Left lung (tissue), 10 donors: Measurements from ENCODE around the gene CORO6. TPM values are rescaled to one million over a fixed set of nuclear protein-coding genes. Genes with fewer than 3 reads are reported as not detected.

Experiments
- ATAC-seq: fragments of 200-7000 bp; cut with Tn5 transposase; one replicate; pipeline ENCODE4 v1.9.1; 2020; ENCODE audit warnings: moderate library complexity
- DNase-seq, 4 donors: peaks; one replicate each; pipeline ENCODE4 v3.0.0-alpha.2; 2013 to 2020
- H3K27ac ChIP-seq, 2 donors: fragments of 200-600 bp; sonication (generic) in 1 of 2; one replicate each; pipeline versions ENCODE4 v1.5.0 to v1.8.0; 2020 to 2021
- H3K27me3 ChIP-seq, 2 donors: fragments of 200-600 bp; sonication (generic) in 1 of 2; one replicate each; pipeline versions ENCODE4 v1.5.0 to v1.8.0; 2020 to 2021
- H3K36me3 ChIP-seq, 2 donors: fragments of 200-600 bp; sonication (generic) in 1 of 2; one replicate each; pipeline versions ENCODE4 v1.5.0 to v1.8.0; 2020 to 2021
- H3K4me1 ChIP-seq, 2 donors: fragments of 200-600 bp; one replicate each; pipeline ENCODE4 v1.8.0; 2021
- H3K4me3 ChIP-seq, 2 donors: fragments of 200-600 bp; sonication (generic) in 1 of 2; one replicate each; pipeline versions ENCODE4 v1.5.0 to v1.8.0; 2020 to 2021; ENCODE audit warnings: mild to moderate bottlenecking in 1 of 2
- H3K9me3 ChIP-seq, 2 donors: fragments of 200-600 bp; sonication (generic) in 1 of 2; one replicate each; pipeline versions ENCODE4 v1.5.0 to v1.8.0; 2020 to 2021
- CTCF ChIP-seq, 2 donors: fragments of 200-600 bp; sonication (generic) in 1 of 2; IDR thresholded peaks; one replicate each; pipeline versions ENCODE4 v1.5.0 to v1.8.0; 2021; ENCODE audit warnings: antibody characterized with exemption in 2 of 2
- intact Hi-C, 2 donors: fragments of 100-400 bp; cut with DNase I; formaldehyde crosslinking; loops; one replicate each; pipeline versions ENCODE4 v1.11.2 to v1.14.2; 2022
- polyA plus RNA-seq, 6 donors: library from polyadenylated mRNA; unstranded; fragments of 120-200 nt; gene quantifications; one replicate each; pipeline ENCODE4 v1.2.1, GENCODE V29; 2013; ENCODE audit not compliant: insufficient read length in 6 of 6
- total RNA-seq, 2 donors: library from RNA; stranded (reverse); fragmentation: NEBNext Ultra II Directional; extraction: Animal tissue kit (Norgen Biotek cat#: 25700); gene quantifications; one replicate each; pipeline ENCODE4 v1.2.1, GENCODE V29; 2021
- donor health status: DM: no; HTN: yes; CAD: no.
- donor health status: DM: no; HTN: no; CAD: no.

CORO6 gene
- total and polyA plus RNA-seq, 8 donors, result 3.8 to 6.9 (median 4.2) TPM

- Histone ChIP-seq H3K36me3 (peaks cover 0 to 88% of the 10 kb centered on the region in 2 donors), H3K9me3 (no peaks in the 10 kb centered on the region), H3K4me3 (no peak overlapping the region), H3K27ac (no peak overlapping the region), H3K27me3 (no peaks in the 10 kb centered on the region), H3K4me1 (peaks cover 0 to 20% of the 10 kb centered on the region in 2 donors)
- peak in 1 of 4 donors; percentile 64 for DNase-seq
- peak; percentile 4 for ATAC-seq
- intact Hi-C loops, result no loop called here
- TF ChIP-seq CTCF (IDR thresholded peaks at IDR 0.05), result no peak
Measured at GRCh38 chr17:29577385-29578211, 45.1 kb downstream of the CORO6 start.

GRCh38 chr17:29577001-29577370 is 45.7 kb downstream of the CORO6 start:
- no peaks in the 10 kb centered on the region for H3K9me3 ChIP-seq

GRCh38 chr17:29576214-29577000 is 46.3 kb downstream of the CORO6 start:
- Histone ChIP-seq H3K9me3 (no peaks in the 10 kb centered on the region), H3K27ac (no peak overlapping the region), H3K4me3 (no peak overlapping the region), H3K36me3 (peaks cover 0 to 77% of the 10 kb centered on the region in 2 donors), H3K4me1 (peaks cover 6 to 29% of the 10 kb centered on the region in 2 donors), H3K27me3 (no peaks in the 10 kb centered on the region)
- no peak for ATAC-seq
- TF ChIP-seq CTCF (IDR thresholded peaks at IDR 0.05), result no peak
- intact Hi-C loops, result no loop called here
- peak in 1 of 4 donors; percentile 73 for DNase-seq

More at GRCh38 chr17:29577001-29577370, 45.7 kb downstream of the CORO6 start:
- peaks cover 0 to 82% of the 10 kb centered on the region in 2 donors for H3K36me3 ChIP-seq
- peaks cover 5 to 26% of the 10 kb centered on the region in 2 donors for H3K4me1 ChIP-seq
- no peak for TF ChIP-seq CTCF (IDR thresholded peaks at IDR 0.05)
- H3K27me3 ChIP-seq, result no peaks in the 10 kb centered on the region
- no peak overlapping the region for H3K27ac ChIP-seq
- intact Hi-C loops, result no loop called here
- no peak overlapping the region for H3K4me3 ChIP-seq
- DNase-seq (no peak), ATAC-seq (no peak)

- no peak overlapping the region for H3K4me3 ChIP-seq
- H3K27ac ChIP-seq, result no peak overlapping the region
- H3K4me1 ChIP-seq, result peaks cover 6 to 27% of the 10 kb centered on the region in 2 donors
- no peak for ATAC-seq
- H3K36me3 ChIP-seq, result peaks cover 0 to 70% of the 10 kb centered on the region in 2 donors
- intact Hi-C loops, result no loop called here
- H3K9me3 ChIP-seq, result no peaks in the 10 kb centered on the region
- TF ChIP-seq CTCF (IDR thresholded peaks at IDR 0.05), result no peak
- no peaks in the 10 kb centered on the region for H3K27me3 ChIP-seq
- DNase-seq, result peak in 1 of 4 donors; percentile 67
Measured at GRCh38 chr17:29575511-29576213, 47.0 kb downstream of the CORO6 start.
